HG03175 (cell line): Measurements from ENCODE around the gene CADPS.

Experiments used
- ATAC-seq: cut with Tn5 transposase; IDR thresholded peaks from one replicate; pipeline ENCODE4 v1.9.1; 2021; ENCODE audit warnings: mild to moderate bottlenecking, moderate library complexity; ENCODE audit not compliant: unreplicated experiment

CADPS gene

GRCh38 chr3:62757045-62757444, 118.2 kb downstream of the CADPS start:
- ATAC-seq = no peak

- ATAC-seq = no peak
Measured at GRCh38 chr3:62755285-62755684, 119.9 kb downstream of the CADPS start.

- ATAC-seq = no peak
Measured at GRCh38 chr3:62749657-62750056, 125.6 kb downstream of the CADPS start.

- ATAC-seq = no peak
Measured at GRCh38 chr3:62749130-62749529, 126.1 kb downstream of the CADPS start.

GRCh38 chr3:62737449-62737848, 137.8 kb downstream of the CADPS start:
- ATAC-seq = no peak

- ATAC-seq = no peak
Measured at GRCh38 chr3:62735510-62735909, 139.7 kb downstream of the CADPS start.

- ATAC-seq = no peak
Measured at GRCh38 chr3:62732183-62732904, 142.9 kb downstream of the CADPS start.

- no peak for ATAC-seq
Measured at GRCh38 chr3:62727981-62728380, 147.2 kb downstream of the CADPS start.

GRCh38 chr3:62727536-62727935, 147.7 kb downstream of the CADPS start:
- ATAC-seq = no peak

- ATAC-seq = no peak
Measured at GRCh38 chr3:62724503-62724902, 150.7 kb downstream of the CADPS start.

GRCh38 chr3:62723914-62724217, 151.3 kb downstream of the CADPS start:
- ATAC-seq = no peak

- ATAC-seq = no peak
Measured at GRCh38 chr3:62723166-62723913, 151.9 kb downstream of the CADPS start.

GRCh38 chr3:62722344-62722743, 152.9 kb downstream of the CADPS start:
- no peak for ATAC-seq

GRCh38 chr3:62718515-62719320, 156.5 kb downstream of the CADPS start:
- ATAC-seq = no peak

- ATAC-seq = no peak
Measured at GRCh38 chr3:62718011-62718410, 157.2 kb downstream of the CADPS start.

GRCh38 chr3:62712746-62713145, 162.5 kb downstream of the CADPS start:
- no peak for ATAC-seq

GRCh38 chr3:62710751-62711150, 164.5 kb downstream of the CADPS start:
- ATAC-seq = no peak

- ATAC-seq = no peak
Measured at GRCh38 chr3:62708638-62709373, 166.4 kb downstream of the CADPS start.

GRCh38 chr3:62705721-62706120, 169.5 kb downstream of the CADPS start:
- no peak for ATAC-seq

- no peak for ATAC-seq
Measured at GRCh38 chr3:62703451-62704167, 171.6 kb downstream of the CADPS start.
